IMR-90 (cell line): ENCODE measurements around the gene FAXDC2. TPM values are rescaled to one million over a fixed set of nuclear protein-coding genes. Genes with fewer than 3 reads are reported as not detected.

Experiments used
- ATAC-seq: fragments of 200-7000 bp; cut with Tn5 transposase; 2 replicates; pipeline ENCODE4 v1.9.1; 2020; ENCODE audit warnings: low read depth, mild to moderate bottlenecking, moderate library complexity
- BruUV-seq: library from RNA; stranded (reverse); fragments of 400-500 nt; replicated peaks from 2 replicates; lab custom pipeline; 2021; lab: Mats Ljungman, UMichigan
- CTCF ChIA-PET: fragments of 300-600 bp; formaldehyde crosslinking; extraction: SDS; loops from one replicate; lab custom pipeline; 2021; ENCODE audit warnings: antibody characterized with exemption; lab: Yijun Ruan, JAX
- POLR2A ChIA-PET: fragments of 300-600 bp; sonication (Branson Sonifier 250); formaldehyde crosslinking; loops from one replicate; lab custom pipeline; 2022; ENCODE audit warnings: antibody characterized with exemption; ENCODE audit not compliant: unreplicated experiment; lab: Charles Lee
- DNase-seq: peaks from one replicate; pipeline ENCODE4 v3.0.0; 2013
- H2AFZ ChIP-seq: replicated peaks from 2 replicates; pipeline ENCODE3; 2013; ENCODE audit warnings: low read length, mild to moderate bottlenecking; ENCODE audit not compliant: poor library complexity
- H2AK5ac ChIP-seq: 2 replicates; pipeline ENCODE4 v1.6.1; 2013; ENCODE audit warnings: low read depth, low read length, inconsistent platforms
- H2AK9ac ChIP-seq: replicated peaks from 2 replicates; pipeline ENCODE3; 2013; ENCODE audit warnings: mild to moderate bottlenecking, low read depth, low read length, moderate library complexity; ENCODE audit not compliant: poor library complexity
- H2BK120ac ChIP-seq: 2 replicates; pipeline ENCODE4 v1.6.1; 2013; ENCODE audit warnings: low read depth, low read length, inconsistent platforms
- H2BK15ac ChIP-seq: 3 replicates; pipeline ENCODE4 v1.6.1; 2013; ENCODE audit warnings: low read depth, low read length, inconsistent platforms
- H2BK20ac ChIP-seq: 2 replicates; pipeline ENCODE4 v1.6.1; 2013; ENCODE audit warnings: low read depth, mild to moderate bottlenecking, inconsistent platforms, low read length, moderate library complexity
- H2BK5ac ChIP-seq: 2 replicates; pipeline ENCODE4 v1.6.1; 2013; ENCODE audit warnings: mild to moderate bottlenecking, low read depth, low read length, inconsistent platforms; ENCODE audit not compliant: poor library complexity, severe bottlenecking
- H3K14ac ChIP-seq: replicated peaks from 2 replicates; pipeline ENCODE4 v1.6.1; 2013; ENCODE audit warnings: low read depth, low read length, inconsistent platforms
- H3K18ac ChIP-seq: 2 replicates; pipeline ENCODE4 v1.6.1; 2013; ENCODE audit warnings: low read depth, low read length, control low read depth
- H3K23ac ChIP-seq: 2 replicates; pipeline ENCODE4 v1.6.1; 2013; ENCODE audit warnings: low read depth, low read length, inconsistent platforms
- H3K27ac ChIP-seq: 2 replicates; pipeline ENCODE4 v1.5.1; 2013; ENCODE audit warnings: mild to moderate bottlenecking, control low read depth, low read length; ENCODE audit not compliant: insufficient read depth
- H3K27me3 ChIP-seq: 2 replicates; pipeline ENCODE4 v1.6.1; 2013; ENCODE audit warnings: low read length; ENCODE audit not compliant: control insufficient read depth, insufficient read depth
- H3K36me3 ChIP-seq: 2 replicates; pipeline ENCODE4 v1.6.1; 2013; ENCODE audit warnings: low read length, mixed read lengths; ENCODE audit not compliant: control insufficient read depth, insufficient read depth
- H3K4ac ChIP-seq: 2 replicates; pipeline ENCODE4 v1.6.1; 2013; ENCODE audit warnings: low read depth, low read length, inconsistent platforms
- H3K4me1 ChIP-seq: 2 replicates; pipeline ENCODE4 v1.6.1; 2013; ENCODE audit warnings: low read length, mixed read lengths; ENCODE audit not compliant: control insufficient read depth, insufficient read depth
- H3K4me2 ChIP-seq: 2 replicates; pipeline ENCODE4 v1.6.1; 2013; ENCODE audit warnings: low read depth, mild to moderate bottlenecking, control low read depth, low read length, moderate library complexity
- H3K4me3 ChIP-seq: 2 replicates; pipeline ENCODE4 v1.5.1; 2013; ENCODE audit warnings: low read depth, mild to moderate bottlenecking, control low read depth, low read length, moderate library complexity; ENCODE audit not compliant: insufficient read depth
- H3K56ac ChIP-seq: 2 replicates; pipeline ENCODE4 v1.6.1; 2013; ENCODE audit warnings: low read length, inconsistent platforms; ENCODE audit not compliant: insufficient read depth; ENCODE audit errors: extremely low read depth
- H3K79me1 ChIP-seq, 2 experiments: 2 replicates each; pipeline ENCODE4 v1.6.1; 2013; ENCODE audit warnings: low read length in 2 of 2, inconsistent platforms in 1 of 2, low read depth in 1 of 2
- H3K9ac ChIP-seq: 2 replicates; pipeline ENCODE4 v1.6.1; 2013; ENCODE audit warnings: low read depth, low read length, control low read depth
- H3K9me1 ChIP-seq: 2 replicates; pipeline ENCODE4 v1.6.1; 2013; ENCODE audit warnings: low read length, inconsistent platforms; ENCODE audit not compliant: insufficient read depth
- H3K9me3 ChIP-seq: 2 replicates; pipeline ENCODE4 v1.6.1; 2013; ENCODE audit warnings: low read length; ENCODE audit not compliant: control insufficient read depth, insufficient read depth
- H4K20me1 ChIP-seq: 2 replicates; pipeline ENCODE4 v1.6.1; 2013; ENCODE audit warnings: low read length, inconsistent platforms; ENCODE audit not compliant: insufficient read depth
- H4K5ac ChIP-seq: 2 replicates; pipeline ENCODE4 v1.6.1; 2013; ENCODE audit warnings: mild to moderate bottlenecking, low read depth, low read length, control low read depth
- H4K8ac ChIP-seq, 2 experiments: 2 replicates each; pipeline ENCODE4 v1.6.1; 2013; ENCODE audit warnings: low read depth in 2 of 2, low read length in 2 of 2, control low read depth in 1 of 2, inconsistent platforms in 1 of 2
- H4K91ac ChIP-seq: 2 replicates; pipeline ENCODE4 v1.6.1; 2013; ENCODE audit warnings: low read depth, low read length, inconsistent platforms; ENCODE audit not compliant: insufficient read depth
- CHD1 ChIP-seq: IDR thresholded peaks from 2 replicates; pipeline ENCODE4 v1.6.1; 2012; ENCODE audit warnings: low read depth, low read length, improper control_type of control experiment
- CTCF ChIP-seq: conservative IDR thresholded peaks from 2 replicates; pipeline ENCODE4 v1.5.1; 2012; ENCODE audit warnings: mild to moderate bottlenecking, low read depth, low read length, improper control_type of control experiment
- FOS ChIP-seq: fragments of 150-350 bp; IDR thresholded peaks from 2 replicates; pipeline ENCODE4 v1.6.1; 2016; ENCODE audit warnings: low read depth, low read length
- MAFK ChIP-seq: IDR thresholded peaks from 2 replicates; pipeline ENCODE4 v1.6.1; 2012; ENCODE audit warnings: low read depth, low read length, improper control_type of control experiment
- MAZ ChIP-seq: IDR thresholded peaks from 2 replicates; pipeline ENCODE4 v1.6.1; 2012; ENCODE audit warnings: low read depth, mild to moderate bottlenecking, low read length, improper control_type of control experiment, moderate library complexity, borderline replicate concordance
- MXI1 ChIP-seq: IDR thresholded peaks from 2 replicates; pipeline ENCODE4 v1.6.1; 2012; ENCODE audit warnings: low read depth, mild to moderate bottlenecking, low read length, moderate library complexity, borderline replicate concordance
- NFE2L2 ChIP-seq: fragments of 150-350 bp; IDR thresholded peaks from 2 replicates; pipeline ENCODE4 v1.6.1; 2016; ENCODE audit warnings: low read depth, mild to moderate bottlenecking, low read length
- RAD21 ChIP-seq: IDR thresholded peaks from 2 replicates; pipeline ENCODE4 v1.6.1; 2012; ENCODE audit warnings: low read length, improper control_type of control experiment
- RCOR1 ChIP-seq: IDR thresholded peaks from 2 replicates; pipeline ENCODE4 v1.6.1; 2012; ENCODE audit warnings: mild to moderate bottlenecking, low read length, improper control_type of control experiment; ENCODE audit not compliant: insufficient replicate concordance
- RFX5 ChIP-seq: IDR thresholded peaks from 2 replicates; pipeline ENCODE4 v1.8.0; 2012; ENCODE audit warnings: low read depth, mild to moderate bottlenecking, low read length, moderate library complexity
- SMC3 ChIP-seq: fragments of 150-350 bp; IDR thresholded peaks from 2 replicates; pipeline ENCODE4 v1.6.1; 2016; ENCODE audit warnings: low read depth, mild to moderate bottlenecking, antibody characterized with exemption, low read length, moderate library complexity
- USF2 ChIP-seq: fragments of 150-350 bp; IDR thresholded peaks from 2 replicates; pipeline ENCODE4 v1.6.1; 2017; ENCODE audit warnings: mild to moderate bottlenecking, antibody characterized with exemption, low read length, low read depth
- WGBS, 2 experiments: methylation state at CpG; one replicate each; pipeline versions ENCODE4 v1.1.5 to v1.1.7; 2013; ENCODE audit warnings: missing lambda C conversion rate in 2 of 2; ENCODE audit not compliant: insufficient read length in 1 of 2; ENCODE audit errors: extremely low coverage in 2 of 2; 5-methylcytosine and 5-hydroxymethylcytosine counted together
- dilution Hi-C: fragments of 300-500 bp; cut with HindIII; formaldehyde crosslinking; loops from one replicate; pipeline ENCODE4 v1.14.3; 2018; ENCODE audit warnings: low sequenced_read_pairs; ENCODE audit not compliant: unreplicated experiment
- in situ Hi-C: fragments of 300-500 bp; cut with MboI; formaldehyde crosslinking; loops from 3 replicates; pipeline ENCODE4 v1.14.3; 2019; ENCODE audit warnings: low sequenced_read_pairs, inconsistent platforms, mixed read lengths
- intact Hi-C: fragments of 100-400 bp; cut with micrococcal nuclease; formaldehyde crosslinking; loops from 2 replicates; pipeline ENCODE4 v1.10.0; 2022
- polyA plus RNA-seq, 3 experiments: library from polyadenylated mRNA; depleted of rRNA; stranded (reverse); fragments of >200 nt; gene quantifications; 2 replicates each; pipeline ENCODE4 v1.2.3, GENCODE V29; 2012; ENCODE audit warnings: low replicate concordance in 1 of 3
- total RNA-seq: library from RNA; depleted of rRNA; stranded (reverse); fragments of >200 nt; gene quantifications from 2 replicates; pipeline ENCODE4 v1.2.3, GENCODE V29; 2012

FAXDC2 gene
- total and polyA plus RNA-seq, 2 of the 4 experiments (the other 2 are of a cell fraction), result 4.3 to 8.9 TPM

DNA sequence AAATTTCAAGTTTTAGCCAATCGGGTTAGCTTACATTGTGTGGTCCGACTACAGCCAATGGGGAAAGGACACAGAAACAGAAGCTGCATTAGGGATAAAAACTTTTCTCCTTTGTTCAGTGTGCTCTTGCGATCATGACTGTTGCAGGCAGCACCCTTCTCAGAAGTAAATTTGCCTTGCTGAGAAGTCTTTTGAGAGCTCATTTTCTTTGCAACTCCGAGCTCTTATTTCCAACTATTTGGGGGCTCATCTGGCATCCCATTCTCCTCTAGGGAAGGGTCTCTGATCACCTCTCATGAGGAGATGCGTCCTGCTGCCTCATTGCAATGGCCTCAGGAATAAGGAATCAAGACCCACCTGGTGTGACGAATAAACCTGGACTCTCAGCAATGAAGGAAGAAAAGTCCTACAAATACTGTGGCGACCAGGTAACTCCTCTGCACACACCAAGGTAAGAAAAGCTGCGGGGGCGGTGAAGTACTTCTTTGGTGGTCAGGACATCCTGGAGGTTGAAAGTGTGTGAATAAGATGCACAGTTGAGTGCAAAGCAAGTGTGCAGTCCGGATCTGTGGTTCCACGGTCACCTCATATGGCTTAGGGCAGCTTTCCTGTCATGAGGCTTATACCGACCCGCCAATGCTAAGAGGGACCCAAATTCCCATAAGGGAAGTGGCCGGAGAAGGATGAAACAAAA, 28.4 kb upstream of the FAXDC2 start:
- DNase-seq (no peak), ATAC-seq (no peak)
- peak overlapping the region; percentile 47 for H2AK9ac ChIP-seq
- no peak overlapping the region for H3K4ac ChIP-seq
- peaks cover 37% of the 10 kb centered on the region for H3K36me3 ChIP-seq
- no peak overlapping the region for H4K8ac ChIP-seq
- 100% methylated on average over 4 of the region's 14 CpGs; no CpG with 5 or more reads in 1 of the 2 experiments for WGBS, 2 experiments
- no peak overlapping the region for H3K23ac ChIP-seq
- H2AFZ ChIP-seq, result no peak overlapping the region
- H3K79me1 ChIP-seq, result no peaks in the 10 kb centered on the region
- intact Hi-C loops, result no loop called here
- no peak overlapping the region for H4K91ac ChIP-seq
- peaks cover 11% of the 10 kb centered on the region for H3K9me3 ChIP-seq
- H2BK15ac ChIP-seq, result no peak overlapping the region
- H2AK5ac ChIP-seq, result no peak overlapping the region
- no peak overlapping the region for H2BK120ac ChIP-seq
- TF ChIP-seq RAD21, result no peak
- no peak for TF ChIP-seq NFE2L2
- TF ChIP-seq MXI1, result no peak
- TF ChIP-seq SMC3, result no peak
- TF ChIP-seq FOS, result no peak
- TF ChIP-seq MAFK, result no peak
- TF ChIP-seq USF2, result no peak
- no peak for TF ChIP-seq RFX5
- TF ChIP-seq MAZ, result no peak
- no peak for TF ChIP-seq RCOR1
- no peak for TF ChIP-seq CHD1
- no peak for TF ChIP-seq CTCF
- no peak overlapping the region for H2BK5ac ChIP-seq
- no peaks in the 10 kb centered on the region for H3K9me1 ChIP-seq
- H3K18ac ChIP-seq, result no peak overlapping the region
- in situ Hi-C loops, result no loop called here
- no peak overlapping the region for H3K14ac ChIP-seq
- dilution Hi-C loops, result no loop called here
- no peak overlapping the region for H3K56ac ChIP-seq
- ChIA-PET CTCF (no interaction called here), POLR2A (no interaction called here)
- H3K27me3 ChIP-seq, result no peaks in the 10 kb centered on the region
- no peaks in the 10 kb centered on the region for H4K20me1 ChIP-seq
- H3K4me3 ChIP-seq, result no peak overlapping the region
- BruUV-seq, result no TSS peak
- H3K4me1 ChIP-seq, result no peaks in the 10 kb centered on the region
- no peak overlapping the region for H2BK20ac ChIP-seq
- no peak overlapping the region for H3K9ac ChIP-seq
- H4K5ac ChIP-seq, result no peak overlapping the region
- no peak overlapping the region for H3K4me2 ChIP-seq
- H3K27ac ChIP-seq, result no peak overlapping the region
